ENCODE measurements around the gene EDN2. TPM values are rescaled to one million over a fixed set of nuclear protein-coding genes. Genes with fewer than 3 reads are reported as not detected.

EDN2 gene
- total RNA-seq, 2 donors from 2014 or later: not detected

DNA sequence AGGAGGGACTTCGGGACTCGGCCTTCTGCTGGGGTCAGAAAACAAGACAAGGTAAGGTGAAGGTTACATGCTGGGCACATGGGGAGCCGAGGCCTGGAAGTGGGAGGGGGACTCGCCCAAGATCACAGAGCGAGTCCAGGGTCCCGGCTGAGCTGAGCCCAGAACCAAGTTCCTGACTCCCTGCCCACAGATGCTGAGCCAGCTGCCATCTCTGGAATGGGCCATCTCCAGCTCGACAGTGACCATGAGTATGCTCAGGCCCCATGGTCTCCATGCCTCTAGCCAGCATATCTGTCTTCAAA lies 26.7 kb upstream of the EDN2 start:
- Histone ChIP-seq H3K36me3 (no peaks in the 10 kb centered on the region), H3K4me1 (ENCODE audit: control insufficient read depth in 1 of 2, low read depth in 2 of 2) (peaks cover 3 to 8% of the 10 kb centered on the region in 2 donors), H3K4me3 (no peak overlapping the region), H3K27ac (no peak overlapping the region), H3K9me3 (no peaks in the 10 kb centered on the region), H3K27me3 (replicated peaks; ENCODE audit: insufficient read depth) (no peaks in the 10 kb centered on the region)
- TF ChIP-seq, protein P1, sequence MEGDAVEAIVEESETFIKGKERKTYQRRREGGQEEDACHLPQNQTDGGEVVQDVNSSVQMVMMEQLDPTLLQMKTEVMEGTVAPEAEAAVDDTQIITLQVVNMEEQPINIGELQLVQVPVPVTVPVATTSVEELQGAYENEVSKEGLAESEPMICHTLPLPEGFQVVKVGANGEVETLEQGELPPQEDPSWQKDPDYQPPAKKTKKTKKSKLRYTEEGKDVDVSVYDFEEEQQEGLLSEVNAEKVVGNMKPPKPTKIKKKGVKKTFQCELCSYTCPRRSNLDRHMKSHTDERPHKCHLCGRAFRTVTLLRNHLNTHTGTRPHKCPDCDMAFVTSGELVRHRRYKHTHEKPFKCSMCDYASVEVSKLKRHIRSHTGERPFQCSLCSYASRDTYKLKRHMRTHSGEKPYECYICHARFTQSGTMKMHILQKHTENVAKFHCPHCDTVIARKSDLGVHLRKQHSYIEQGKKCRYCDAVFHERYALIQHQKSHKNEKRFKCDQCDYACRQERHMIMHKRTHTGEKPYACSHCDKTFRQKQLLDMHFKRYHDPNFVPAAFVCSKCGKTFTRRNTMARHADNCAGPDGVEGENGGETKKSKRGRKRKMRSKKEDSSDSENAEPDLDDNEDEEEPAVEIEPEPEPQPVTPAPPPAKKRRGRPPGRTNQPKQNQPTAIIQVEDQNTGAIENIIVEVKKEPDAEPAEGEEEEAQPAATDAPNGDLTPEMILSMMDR (IDR thresholded peaks at IDR 0.05): no peak
- ATAC-seq (ENCODE audit: insufficient number of reproducible peaks, low FRiP score, low read depth) (no peak), DNase-seq (ENCODE audit: low spot score) (no peak)

DNA sequence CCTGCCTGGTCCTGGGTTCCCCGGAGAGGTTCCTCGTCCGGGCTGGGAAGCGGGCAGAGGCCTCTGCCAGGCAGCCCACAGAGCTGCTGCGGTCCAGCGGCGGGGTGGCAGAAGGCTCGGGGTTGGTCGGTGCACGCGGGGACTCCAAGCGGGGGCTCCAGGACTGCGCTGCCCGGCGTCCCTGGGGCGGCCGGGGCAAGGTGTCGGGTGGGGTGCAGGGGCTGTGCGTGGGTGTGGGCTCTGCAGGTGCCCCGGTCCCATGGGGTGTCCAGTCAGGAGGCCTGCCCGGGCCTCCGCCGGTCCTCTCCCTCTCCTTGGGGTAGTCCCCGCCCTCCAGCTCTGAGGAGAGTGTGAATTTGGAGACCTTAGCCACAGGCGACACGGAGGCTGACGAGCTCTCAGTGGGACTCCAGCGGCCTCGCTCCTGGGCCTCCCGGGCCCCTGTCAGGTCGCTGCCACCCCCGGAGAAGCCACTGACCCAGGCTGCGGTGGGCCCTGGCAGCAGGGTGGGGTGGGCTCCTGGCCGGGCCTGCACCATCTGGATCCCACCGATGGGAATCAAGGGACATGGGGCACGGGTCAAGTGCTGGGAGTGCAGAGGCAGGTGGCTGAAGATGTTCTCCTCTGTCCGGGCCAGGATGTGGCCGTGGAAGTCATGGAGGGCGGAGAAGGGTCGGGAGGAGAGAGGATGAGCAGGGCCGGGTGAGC lies 26.2 kb upstream of the EDN2 start:
- Histone ChIP-seq H3K27ac (no peak overlapping the region), H3K4me3 (no peak overlapping the region), H3K4me1 (ENCODE audit: control insufficient read depth in 1 of 2, low read depth in 2 of 2) (peaks cover 1 to 3% of the 10 kb centered on the region in 2 donors), H3K36me3 (no peaks in the 10 kb centered on the region), H3K27me3 (replicated peaks; ENCODE audit: insufficient read depth) (no peaks in the 10 kb centered on the region), H3K9me3 (no peaks in the 10 kb centered on the region)
- no peak for ATAC-seq (ENCODE audit: insufficient number of reproducible peaks, low FRiP score, low read depth)
- TF ChIP-seq, protein P1 (IDR thresholded peaks at IDR 0.05): no peak
- no peak for DNase-seq (ENCODE audit: low spot score)

DNA sequence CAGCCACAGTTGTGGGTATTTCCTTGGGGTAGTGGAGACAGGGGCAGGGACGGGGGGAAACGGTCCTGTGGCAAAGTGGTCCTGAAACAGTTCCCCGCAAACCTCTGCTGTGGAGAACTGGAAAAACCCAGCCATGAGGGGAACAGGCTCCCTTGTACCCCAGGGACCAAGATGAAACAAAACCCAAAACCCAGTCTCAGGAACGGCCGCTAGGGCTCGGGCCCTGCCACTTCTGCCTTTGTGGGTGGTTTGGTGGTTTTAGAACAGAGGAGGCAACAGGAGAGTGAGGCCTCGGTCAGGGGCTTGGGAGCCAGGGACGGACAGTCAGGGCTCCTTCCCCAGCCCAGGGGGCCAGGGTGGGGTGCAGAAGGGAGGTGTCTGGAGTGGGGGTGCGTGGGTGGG lies 24.8 kb upstream of the EDN2 start:
- DNase-seq (ENCODE audit: low spot score) (no peak), ATAC-seq (ENCODE audit: insufficient number of reproducible peaks, low FRiP score, low read depth) (no peak)
- Histone ChIP-seq H3K27me3 (replicated peaks; ENCODE audit: insufficient read depth) (no peaks in the 10 kb centered on the region), H3K9me3 (no peaks in the 10 kb centered on the region), H3K4me1 (ENCODE audit: control insufficient read depth in 1 of 2, low read depth in 2 of 2) (no peaks in the 10 kb centered on the region), H3K27ac (no peak overlapping the region), H3K36me3 (no peaks in the 10 kb centered on the region), H3K4me3 (no peak overlapping the region)
- TF ChIP-seq, protein P1 (IDR thresholded peaks at IDR 0.05): no peak

DNA sequence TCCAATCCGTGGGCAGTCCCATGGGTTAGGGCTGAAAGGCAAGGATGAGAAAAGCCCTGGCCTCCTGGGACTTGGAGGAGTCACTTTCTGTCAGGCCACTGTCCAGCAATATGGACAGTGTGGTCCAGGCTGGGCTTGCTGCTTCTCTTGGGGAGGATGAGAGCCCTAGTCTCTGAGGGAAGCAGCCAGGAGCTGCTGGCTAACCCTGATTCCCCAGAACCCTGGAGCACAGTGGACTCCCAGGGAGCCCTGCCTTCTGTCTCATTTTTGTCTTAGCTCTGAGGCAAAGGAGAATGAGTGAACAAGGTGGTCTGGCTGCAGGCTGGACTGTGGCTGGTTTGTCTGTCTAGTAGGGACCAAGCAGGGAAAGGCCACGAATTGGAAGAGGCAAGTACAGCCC lies 23.8 kb upstream of the EDN2 start:
- ATAC-seq (ENCODE audit: insufficient number of reproducible peaks, low FRiP score, low read depth): no peak
- no peak for DNase-seq (ENCODE audit: low spot score)
- no peaks in the 10 kb centered on the region for H3K9me3 ChIP-seq

DNA sequence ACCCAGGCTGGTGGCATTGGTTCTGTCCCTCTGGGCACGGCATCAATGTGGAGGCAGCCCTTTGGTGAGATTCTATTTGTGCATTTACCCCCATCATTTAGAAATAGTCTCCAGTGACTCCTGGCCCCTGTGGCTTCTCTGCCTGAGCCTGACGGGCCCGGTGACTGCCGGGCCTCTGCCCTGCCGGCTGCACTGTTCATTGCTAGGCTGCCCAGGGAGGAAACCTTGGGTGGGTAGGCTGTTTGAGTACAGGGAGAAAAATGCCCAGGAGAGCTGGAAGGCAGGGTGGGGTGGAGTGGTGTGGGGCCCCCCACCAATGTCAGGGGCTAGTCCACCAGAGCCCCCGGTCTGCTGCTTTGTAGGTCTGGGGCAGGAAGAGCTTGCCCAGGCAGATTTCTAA lies 23.4 kb upstream of the EDN2 start:
- no peak overlapping the region for H3K4me3 ChIP-seq

More for the DNA sequence above, 23.8 kb upstream of the EDN2 start:
- no peak overlapping the region for H3K27ac ChIP-seq
- no peaks in the 10 kb centered on the region for H3K27me3 ChIP-seq (replicated peaks; ENCODE audit: insufficient read depth)
- TF ChIP-seq, protein P1 (IDR thresholded peaks at IDR 0.05): no peak
- H3K4me3 ChIP-seq: no peak overlapping the region
- no peaks in the 10 kb centered on the region for H3K4me1 ChIP-seq (ENCODE audit: control insufficient read depth in 1 of 2, low read depth in 2 of 2)
- H3K36me3 ChIP-seq: no peaks in the 10 kb centered on the region

More for the DNA sequence above, 23.4 kb upstream of the EDN2 start:
- DNase-seq (ENCODE audit: low spot score) (no peak), ATAC-seq (ENCODE audit: insufficient number of reproducible peaks, low FRiP score, low read depth) (no peak)
- no peak overlapping the region for H3K27ac ChIP-seq
- H3K36me3 ChIP-seq: no peaks in the 10 kb centered on the region
- H3K27me3 ChIP-seq (replicated peaks; ENCODE audit: insufficient read depth): no peaks in the 10 kb centered on the region
- H3K9me3 ChIP-seq: no peaks in the 10 kb centered on the region
- peaks cover 0 to 2% of the 10 kb centered on the region in 2 donors for H3K4me1 ChIP-seq (ENCODE audit: control insufficient read depth in 1 of 2, low read depth in 2 of 2)
- TF ChIP-seq, protein P1 (IDR thresholded peaks at IDR 0.05): no peak
